Mesenchymal stem cell (in vitro differentiated cells and primary cell): Measurements from ENCODE around the gene STEAP1B.
"Not testable (repeated sequence)": the region's sequence is repeated elsewhere in the genome, so short reads cannot be mapped to it uniquely, and the experiment has no call there.

Source experiments
- DNase-seq: peaks from one replicate; pipeline ENCODE4 v3.0.0-alpha.2; 2013
- H2AFZ ChIP-seq: one replicate; pipeline ENCODE4 v1.6.1; 2013; ENCODE audit warnings: low read depth, mild to moderate bottlenecking, control low read depth, inconsistent platforms, low read length, moderate library complexity
- H2AK5ac ChIP-seq: 2 replicates; pipeline ENCODE4 v1.6.1; 2013; ENCODE audit warnings: low read length, moderate library complexity, mild to moderate bottlenecking, inconsistent platforms; ENCODE audit not compliant: severe bottlenecking
- H2BK120ac ChIP-seq: one replicate; pipeline ENCODE4 v1.6.1; 2013; ENCODE audit warnings: low read depth, mild to moderate bottlenecking, inconsistent platforms, low read length, moderate library complexity
- H2BK12ac ChIP-seq, 2 experiments: one replicate each; pipeline ENCODE4 v1.6.1; 2013; ENCODE audit warnings: inconsistent platforms in 2 of 2, low read length in 2 of 2, mild to moderate bottlenecking in 2 of 2, moderate library complexity in 2 of 2, control low read depth in 1 of 2
- H2BK15ac ChIP-seq: one replicate; pipeline ENCODE4 v1.6.1; 2013; ENCODE audit warnings: mild to moderate bottlenecking, low read depth, inconsistent platforms; ENCODE audit not compliant: poor library complexity, severe bottlenecking
- H2BK5ac ChIP-seq: 2 replicates; pipeline ENCODE4 v1.6.1; 2013; ENCODE audit warnings: low read depth, mild to moderate bottlenecking, low read length, control low read depth, inconsistent platforms; ENCODE audit not compliant: poor library complexity, severe bottlenecking
- H3K14ac ChIP-seq, 2 experiments: one replicate each; pipeline ENCODE4 v1.6.1; 2013; ENCODE audit warnings: inconsistent platforms in 2 of 2, low read length in 2 of 2, control low read depth in 1 of 2, mild to moderate bottlenecking in 1 of 2, moderate library complexity in 1 of 2
- H3K18ac ChIP-seq, 2 experiments: one replicate each; pipeline ENCODE4 v1.6.1; 2013; ENCODE audit warnings: inconsistent platforms in 2 of 2, low read length in 2 of 2, control low read depth in 1 of 2, low read depth in 1 of 2, mild to moderate bottlenecking in 1 of 2
- H3K23ac ChIP-seq, 2 experiments: one replicate each; pipeline ENCODE4 v1.6.1; 2013; ENCODE audit warnings: inconsistent platforms in 2 of 2, low read length in 2 of 2, mild to moderate bottlenecking in 2 of 2, moderate library complexity in 2 of 2, control low read depth in 1 of 2
- H3K27ac ChIP-seq: 2 replicates; pipeline ENCODE4 v1.5.1; 2013; ENCODE audit warnings: mild to moderate bottlenecking, moderate library complexity, low read length, control low read depth, inconsistent platforms; ENCODE audit not compliant: poor library complexity, severe bottlenecking
- H3K27me3 ChIP-seq, 2 experiments: 2 replicates each; pipeline versions ENCODE4 v1.6.1 to v1.7.0; 2013; ENCODE audit warnings: low read length in 2 of 2, mild to moderate bottlenecking in 2 of 2, moderate library complexity in 2 of 2, control low read depth in 1 of 2, inconsistent platforms in 1 of 2; ENCODE audit not compliant: control insufficient read depth in 1 of 2, insufficient read depth in 1 of 2
- H3K36me3 ChIP-seq, 2 experiments: 2 replicates each; pipeline versions ENCODE4 v1.6.1 to v1.7.0; 2013; ENCODE audit warnings: low read length in 2 of 2, control low read depth in 1 of 2, inconsistent platforms in 1 of 2, low read depth in 1 of 2, mild to moderate bottlenecking in 1 of 2; ENCODE audit not compliant: insufficient read depth in 2 of 2, control insufficient read depth in 1 of 2
- H3K4ac ChIP-seq, 2 experiments: one replicate each; pipeline ENCODE4 v1.6.1; 2013; ENCODE audit warnings: inconsistent platforms in 2 of 2, low read length in 2 of 2, mild to moderate bottlenecking in 2 of 2, moderate library complexity in 2 of 2, control low read depth in 1 of 2, low read depth in 1 of 2
- H3K4me1 ChIP-seq: 2 replicates; pipeline ENCODE4 v1.6.1; 2013; ENCODE audit warnings: low read depth, low read length, control low read depth; ENCODE audit not compliant: control insufficient read depth, insufficient read depth
- H3K4me2 ChIP-seq: 2 replicates; pipeline ENCODE4 v1.6.1; 2013; ENCODE audit warnings: low read length, mild to moderate bottlenecking, inconsistent platforms; ENCODE audit not compliant: poor library complexity, severe bottlenecking
- H3K4me3 ChIP-seq, 2 experiments: 2 replicates each; pipeline versions ENCODE4 v1.5.1 to v1.7.0; 2013; ENCODE audit warnings: low read length in 2 of 2, mild to moderate bottlenecking in 2 of 2, control low read depth in 1 of 2, low read depth in 1 of 2; ENCODE audit not compliant: insufficient read depth in 1 of 2
- H3K79me1 ChIP-seq: replicated peaks from 2 replicates; pipeline ENCODE4 v1.6.1; 2013; ENCODE audit warnings: mild to moderate bottlenecking, control low read depth, low read length, inconsistent platforms; ENCODE audit not compliant: poor library complexity, severe bottlenecking
- H3K9ac ChIP-seq: 2 replicates; pipeline ENCODE4 v1.7.0; 2013; ENCODE audit warnings: mild to moderate bottlenecking, low read length, moderate library complexity
- H3K9me3 ChIP-seq: 2 replicates; pipeline ENCODE4 v1.7.0; 2013; ENCODE audit warnings: mild to moderate bottlenecking, low read length; ENCODE audit not compliant: control insufficient read depth
- H4K8ac ChIP-seq: one replicate; pipeline ENCODE4 v1.6.1; 2013; ENCODE audit warnings: inconsistent platforms, mild to moderate bottlenecking, low read length, moderate library complexity
- H4K91ac ChIP-seq: one replicate; pipeline ENCODE4 v1.6.1; 2013; ENCODE audit warnings: mild to moderate bottlenecking, low read length, inconsistent platforms
- WGBS: methylation state at CpG from one replicate; pipeline ENCODE4 v1.1.7; 2013; ENCODE audit warnings: mixed read lengths; 5-methylcytosine and 5-hydroxymethylcytosine counted together

The STEAP1B gene

DNA sequence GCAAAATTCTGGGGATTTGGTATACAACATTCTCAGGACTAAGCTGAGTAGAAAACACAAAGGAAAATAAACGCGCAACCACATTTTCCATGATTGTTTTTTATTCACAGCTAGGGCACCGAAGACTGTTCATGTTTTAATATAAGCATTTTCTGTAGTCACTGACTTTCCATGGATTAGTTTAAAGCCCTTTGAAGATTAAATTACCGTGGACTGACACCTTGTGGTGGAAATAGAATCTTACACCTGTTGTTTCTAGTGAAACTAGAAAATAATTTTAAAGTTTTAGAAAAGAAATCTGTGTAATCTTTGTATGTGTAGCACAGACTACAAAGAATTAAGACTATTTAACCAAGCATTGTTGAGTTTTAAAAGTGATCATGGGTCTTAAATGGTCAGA lies 1.3 kb upstream of the STEAP1B start:
- not testable (repeated sequence) for H3K4me1 ChIP-seq, H3K4me2 ChIP-seq, H2BK120ac ChIP-seq, H2BK12ac ChIP-seq, H3K27me3 ChIP-seq, H3K4ac ChIP-seq, H3K14ac ChIP-seq, H2AK5ac ChIP-seq, H4K8ac ChIP-seq, H2BK15ac ChIP-seq, H2BK5ac ChIP-seq, H4K91ac ChIP-seq, H3K79me1 ChIP-seq, H3K9me3 ChIP-seq, H3K4me3 ChIP-seq, H3K18ac ChIP-seq, H3K9ac ChIP-seq, H3K27ac ChIP-seq, H2AFZ ChIP-seq, H3K23ac ChIP-seq, H3K36me3 ChIP-seq
- DNase-seq = peak; percentile 28
- no CpG with 5 or more reads among the region's 4 CpGs for WGBS

GRCh38 chr7:22499044-22499443 lies 944 bp downstream of the STEAP1B start:
- Histone ChIP-seq H2BK12ac (no peak overlapping the region), H3K4ac (no peak overlapping the region), H3K4me3 (peak overlapping the region in 1 of 2 experiments; percentile 41), H3K36me3 (no peaks in the 10 kb centered on the region), H3K9me3 (no peaks in the 10 kb centered on the region), H3K4me2 (no peak overlapping the region), H2AFZ (no peak overlapping the region), H3K27ac (no peak overlapping the region), H3K9ac (no peak overlapping the region), H4K91ac (no peak overlapping the region), H2BK5ac (no peak overlapping the region), H3K27me3 (no peaks in the 10 kb centered on the region), H3K23ac (no peak overlapping the region), H2AK5ac (no peak overlapping the region), H2BK120ac (no peak overlapping the region), H2BK15ac (no peak overlapping the region), H3K79me1 (no peaks in the 10 kb centered on the region), H3K4me1 (no peaks in the 10 kb centered on the region), H3K18ac (no peak overlapping the region), H3K14ac (no peak overlapping the region), H4K8ac (no peak overlapping the region)
- DNase-seq = no peak
- 94% methylated on average over 4 of the region's 5 CpGs for WGBS

- H3K9me3 ChIP-seq, H2AFZ ChIP-seq, H3K36me3 ChIP-seq, H3K18ac ChIP-seq, H3K23ac ChIP-seq, H4K91ac ChIP-seq, H3K9ac ChIP-seq, H3K27me3 ChIP-seq, H3K4ac ChIP-seq, H2BK5ac ChIP-seq, H2AK5ac ChIP-seq, H3K4me3 ChIP-seq, H3K4me2 ChIP-seq, H4K8ac ChIP-seq, H3K79me1 ChIP-seq, H2BK120ac ChIP-seq, DNase-seq, H3K14ac ChIP-seq, H3K4me1 ChIP-seq, H3K27ac ChIP-seq, H2BK15ac ChIP-seq, H2BK12ac ChIP-seq: not testable (repeated sequence)
- WGBS = 64% methylated on average over 2 of the region's 2 CpGs
Observed at GRCh38 chr7:22496912-22497311, 3.1 kb downstream of the STEAP1B start.

DNA sequence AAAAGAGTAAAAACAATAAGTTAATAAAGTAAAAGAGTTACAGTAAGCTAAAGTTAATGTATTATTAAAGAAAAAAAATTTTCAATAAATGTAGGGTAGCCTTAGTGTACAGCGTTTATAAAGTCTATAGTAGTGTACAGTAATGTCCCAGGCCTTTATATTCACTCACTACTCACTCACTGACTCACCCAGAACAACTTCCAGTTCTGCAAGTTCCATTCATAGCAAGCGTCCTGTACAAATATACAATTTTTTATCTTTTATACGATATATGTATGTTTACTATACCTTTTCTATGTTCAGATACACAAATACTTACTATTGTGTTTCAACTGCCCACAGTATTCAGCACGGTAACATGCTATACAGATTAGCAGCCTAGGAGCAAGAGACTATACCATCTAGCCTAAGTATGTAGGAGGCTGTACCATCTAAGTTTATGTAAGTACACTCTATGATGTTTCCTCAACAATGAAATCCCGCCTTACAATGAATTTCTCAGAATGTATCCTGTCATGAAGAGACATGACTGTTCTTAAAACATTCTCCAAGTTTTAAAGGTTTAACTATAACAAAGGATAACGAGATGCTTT lies 3.6 kb downstream of the STEAP1B start:
- not testable (repeated sequence) for H3K27me3 ChIP-seq, H3K4me2 ChIP-seq, H2AK5ac ChIP-seq, H4K8ac ChIP-seq, DNase-seq, H3K14ac ChIP-seq, H3K9me3 ChIP-seq, H3K4ac ChIP-seq, H3K23ac ChIP-seq, H3K4me1 ChIP-seq, H2BK12ac ChIP-seq, H3K18ac ChIP-seq, H2BK15ac ChIP-seq, H3K4me3 ChIP-seq, H2AFZ ChIP-seq, H2BK5ac ChIP-seq, H3K36me3 ChIP-seq, H2BK120ac ChIP-seq, H3K27ac ChIP-seq, H4K91ac ChIP-seq, H3K79me1 ChIP-seq, H3K9ac ChIP-seq
- WGBS = no CpG with 5 or more reads among the region's 6 CpGs
